Raji (cell line): ENCODE data around the gene CADM1.

Source experiments
- POLR2A ChIP-seq: IDR thresholded peaks from 2 replicates; pipeline ENCODE4 v1.6.1; 2011; ENCODE audit warnings: low read depth, low read length, control low read depth; ENCODE audit not compliant: insufficient read depth

Gene CADM1

GRCh38 chr11:115500547-115501501 is 3.4 kb downstream of the CADM1 start:
- no peak for TF ChIP-seq POLR2A

GRCh38 chr11:115499891-115500290 is 4.3 kb downstream of the CADM1 start:
- TF ChIP-seq POLR2A, result no peak

- no peak for TF ChIP-seq POLR2A
Observed at GRCh38 chr11:115499241-115499799, 4.9 kb downstream of the CADM1 start.

GRCh38 chr11:115498354-115498753 is 5.9 kb downstream of the CADM1 start:
- TF ChIP-seq POLR2A, result no peak

GRCh38 chr11:115497303-115497702 is 6.9 kb downstream of the CADM1 start:
- TF ChIP-seq POLR2A, result no peak

GRCh38 chr11:115496892-115497291 is 7.3 kb downstream of the CADM1 start:
- TF ChIP-seq POLR2A, result no peak

GRCh38 chr11:115493905-115494304 is 10.3 kb downstream of the CADM1 start:
- TF ChIP-seq POLR2A, result no peak

GRCh38 chr11:115493488-115493887 is 10.7 kb downstream of the CADM1 start:
- TF ChIP-seq POLR2A, result no peak

- TF ChIP-seq POLR2A, result no peak
Observed at GRCh38 chr11:115489466-115489865, 14.7 kb downstream of the CADM1 start.

- no peak for TF ChIP-seq POLR2A
Observed at GRCh38 chr11:115488945-115489344, 15.3 kb downstream of the CADM1 start.

- no peak for TF ChIP-seq POLR2A
Observed at GRCh38 chr11:115481528-115481927, 22.7 kb downstream of the CADM1 start.

- TF ChIP-seq POLR2A, result no peak
Observed at GRCh38 chr11:115480611-115481010, 23.6 kb downstream of the CADM1 start.

- TF ChIP-seq POLR2A, result no peak
Observed at GRCh38 chr11:115477410-115477809, 26.8 kb downstream of the CADM1 start.

- TF ChIP-seq POLR2A, result no peak
Observed at GRCh38 chr11:115476463-115477286, 27.5 kb downstream of the CADM1 start.

GRCh38 chr11:115475564-115475963 is 28.7 kb downstream of the CADM1 start:
- no peak for TF ChIP-seq POLR2A
